Activated naive CD4-positive, alpha-beta T cell treated with Interleukin-2 at 50 U/mL for 16 hours (primary cell): Measurements from ENCODE around the gene MARK3.
"Not testable (repeated sequence)": the region's sequence is repeated elsewhere in the genome, so short reads cannot be mapped to it uniquely, and the experiment has no call there.

Experiments used
- DNase-seq: peaks from one replicate; pipeline ENCODE4 v3.0.0-alpha.2; 2020

MARK3 gene

GRCh38 chr14:103385152-103385928 is at the start of gene MARK3:
Gene MARK3, plus strand, starts transcription at chr14:103385415. Its CDS starts 615 bp downstream, at chr14:103386030.
- peak; percentile 98 for DNase-seq

GRCh38 chr14:103336191-103336590 is 49.0 kb upstream of the MARK3 start:
- no peak for DNase-seq

GRCh38 chr14:103337794-103338193 is 47.4 kb upstream of the MARK3 start:
- no peak for DNase-seq

- DNase-seq, result no peak
These were observed 45.7 kb upstream of the MARK3 start for GRCh38 chr14:103339561-103339960.

GRCh38 chr14:103340480-103341212 is 44.6 kb upstream of the MARK3 start:
- DNase-seq, result no peak

GRCh38 chr14:103341250-103342129 is 43.7 kb upstream of the MARK3 start:
- no peak for DNase-seq

- no peak for DNase-seq
These were observed 41.9 kb upstream of the MARK3 start for GRCh38 chr14:103343164-103343879.

DNA sequence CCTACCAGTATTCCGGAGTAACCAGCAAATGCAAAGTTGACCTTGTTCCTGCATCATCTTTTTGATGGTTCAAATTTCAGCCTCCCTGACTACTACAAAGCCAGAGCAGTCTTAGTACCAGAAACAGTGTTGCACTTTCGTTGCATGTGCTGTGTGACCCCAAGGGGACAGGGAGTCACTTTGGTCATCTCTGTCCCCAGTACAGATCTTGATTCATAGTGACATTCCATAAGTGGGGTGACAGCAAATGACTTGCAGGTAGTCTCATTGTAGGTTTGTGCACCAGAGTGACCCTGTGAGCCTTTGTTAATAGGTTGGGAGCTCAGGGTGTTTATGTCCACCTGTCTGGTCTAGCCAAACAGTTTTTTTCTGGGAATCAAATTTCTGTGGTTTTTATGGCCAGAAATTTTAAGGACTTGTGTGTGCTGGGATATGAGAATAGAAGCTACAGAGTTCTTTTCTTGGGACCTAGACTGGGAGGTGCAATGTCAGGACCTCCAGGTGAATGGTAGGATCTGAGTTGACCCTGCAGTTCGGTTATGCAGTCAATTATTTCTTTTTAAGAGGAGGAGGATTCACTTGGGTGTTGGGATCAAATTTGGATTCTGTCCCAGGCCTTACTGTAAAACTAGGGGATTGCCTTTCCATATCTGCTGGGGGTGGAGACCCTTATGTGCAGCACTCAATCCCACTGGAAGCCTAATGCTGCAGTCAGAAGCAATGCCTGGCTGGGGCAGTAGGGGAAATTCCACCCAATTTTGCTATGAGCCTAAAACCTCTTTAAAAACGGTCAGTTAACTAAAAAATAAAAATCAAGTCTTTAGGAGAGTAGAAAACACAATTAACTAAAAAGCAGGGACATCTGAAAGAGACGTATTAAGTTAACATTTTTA is 41.1 kb upstream of the MARK3 start:
- DNase-seq, result no peak

- DNase-seq, result no peak
These were observed 38.9 kb upstream of the MARK3 start for GRCh38 chr14:103346286-103346685.

DNA sequence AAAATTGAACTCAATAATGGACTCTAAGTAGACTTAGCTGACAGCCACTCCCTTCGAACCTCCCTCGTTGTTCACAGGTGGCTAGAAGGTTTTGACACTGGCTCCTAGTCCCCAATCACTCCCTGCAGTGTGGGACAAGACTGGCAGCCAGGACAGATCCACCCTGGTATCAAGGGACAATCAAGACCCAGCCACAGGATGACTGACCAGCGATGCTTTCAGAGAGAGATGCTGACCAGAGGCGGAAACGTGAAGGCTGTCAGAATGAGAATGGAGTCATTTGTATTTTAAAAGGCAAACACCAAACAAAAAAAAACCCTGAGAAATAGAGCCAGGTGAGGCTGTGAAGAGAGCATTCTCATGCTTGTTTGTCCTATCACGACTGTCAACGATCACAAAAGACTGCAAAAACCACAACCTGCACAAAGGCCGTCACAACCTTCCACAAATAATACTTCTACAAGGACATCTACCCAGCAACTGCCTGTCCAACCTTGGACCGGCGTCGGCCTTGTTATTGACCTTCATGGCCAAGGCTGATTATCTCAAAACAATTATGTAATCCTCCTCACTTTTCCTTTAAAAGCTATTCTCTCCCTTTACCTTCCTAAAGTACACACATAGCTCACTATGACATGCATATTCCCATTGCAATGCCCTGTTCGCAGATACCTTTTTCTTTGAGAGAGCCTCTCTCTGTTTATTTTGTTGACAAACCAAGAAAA is 38.0 kb upstream of the MARK3 start:
- no peak for DNase-seq

- no peak for DNase-seq
These were observed 37.1 kb upstream of the MARK3 start for GRCh38 chr14:103348154-103348553.

DNA sequence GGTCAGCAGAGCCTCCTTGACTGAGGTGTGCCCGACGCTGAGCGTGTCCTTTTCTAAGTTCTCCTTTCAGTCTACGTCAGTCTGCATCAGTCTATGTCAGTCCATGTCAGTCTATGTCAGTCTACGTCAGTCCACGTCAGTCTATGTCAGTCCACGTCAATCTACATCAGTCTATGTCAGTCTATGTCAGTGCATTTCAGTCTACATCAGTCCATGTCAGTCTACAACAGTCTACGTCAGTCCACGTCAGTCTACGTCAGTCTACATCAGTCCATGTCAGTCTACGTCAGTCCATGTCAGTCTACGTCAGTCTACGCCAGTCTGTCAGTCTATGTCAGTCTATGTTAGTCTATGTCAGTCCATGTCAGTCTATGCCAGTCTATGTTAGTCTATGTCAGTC is 35.2 kb upstream of the MARK3 start:
- no peak for DNase-seq

DNA sequence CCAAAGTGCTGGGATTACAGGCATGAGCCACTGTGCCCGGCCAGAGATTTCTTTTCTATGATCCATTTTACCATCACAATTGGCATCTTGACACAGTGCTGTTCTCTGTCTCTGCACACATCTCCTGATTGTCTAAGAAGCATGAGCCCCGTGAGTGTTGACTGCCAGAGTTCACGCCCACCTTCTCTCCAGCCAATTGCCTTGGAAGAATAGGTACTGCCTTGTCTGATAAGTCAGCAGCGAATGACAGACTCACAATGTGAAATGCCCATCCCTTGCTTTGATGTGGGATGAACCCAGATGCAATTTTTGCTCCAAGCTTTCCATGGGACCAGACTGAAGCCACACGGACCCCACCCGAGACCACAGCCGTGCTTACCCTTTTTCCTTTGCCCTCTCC is 31.9 kb upstream of the MARK3 start:
- no peak for DNase-seq

DNA sequence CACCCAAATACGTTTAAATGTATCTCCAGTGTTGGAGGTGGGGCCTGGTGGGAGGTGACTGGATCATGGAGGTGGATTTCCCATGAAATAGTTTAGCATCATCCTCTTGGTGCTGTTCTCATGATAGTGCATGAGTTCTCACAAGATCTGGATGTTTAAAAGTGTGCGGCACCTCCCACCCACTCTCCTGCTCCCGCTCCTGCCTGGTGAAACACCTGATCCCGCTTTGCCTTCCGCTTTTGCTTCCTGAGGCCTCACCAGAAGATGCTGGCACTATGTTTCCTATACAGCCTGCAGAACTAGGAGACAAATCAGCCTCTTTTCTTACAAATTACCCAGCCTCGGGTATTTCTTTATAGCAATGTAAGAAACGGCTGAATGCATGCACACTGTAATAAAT is 31.1 kb upstream of the MARK3 start:
- no peak for DNase-seq

DNA sequence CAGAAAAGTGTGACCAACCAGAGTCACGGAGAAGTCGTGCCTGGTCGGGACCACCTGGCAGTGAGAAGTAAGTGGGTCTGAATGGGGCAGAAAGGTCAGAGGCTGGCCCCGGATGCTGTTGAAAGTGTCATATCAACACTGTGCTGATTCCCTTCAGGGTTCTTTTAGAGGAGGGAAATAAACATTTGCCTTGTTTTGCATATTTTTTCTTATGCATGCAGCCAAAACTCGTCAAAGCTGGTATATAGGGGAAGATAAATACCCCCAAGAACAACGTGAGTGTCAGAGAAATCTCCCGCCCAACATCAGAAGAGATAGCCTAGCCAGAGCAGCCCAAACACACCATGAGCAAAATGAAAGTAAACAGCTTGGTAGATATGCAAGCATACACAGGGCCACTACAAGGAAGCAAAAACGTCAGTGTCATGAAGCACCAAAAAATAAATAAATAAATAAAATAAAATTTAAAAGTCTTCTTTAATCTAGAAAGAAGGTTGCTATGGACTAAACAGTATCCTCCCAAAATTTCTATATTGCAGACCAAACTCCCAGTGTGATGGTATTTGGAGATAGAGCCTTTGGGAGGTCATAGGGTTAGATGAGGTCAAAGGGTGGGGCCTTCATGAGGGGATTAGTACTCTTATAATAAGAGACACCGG is 29.1 kb upstream of the MARK3 start:
- DNase-seq, result no peak

- DNase-seq, result not testable (repeated sequence)
These were observed 27.7 kb upstream of the MARK3 start for GRCh38 chr14:103357552-103357951.

DNA sequence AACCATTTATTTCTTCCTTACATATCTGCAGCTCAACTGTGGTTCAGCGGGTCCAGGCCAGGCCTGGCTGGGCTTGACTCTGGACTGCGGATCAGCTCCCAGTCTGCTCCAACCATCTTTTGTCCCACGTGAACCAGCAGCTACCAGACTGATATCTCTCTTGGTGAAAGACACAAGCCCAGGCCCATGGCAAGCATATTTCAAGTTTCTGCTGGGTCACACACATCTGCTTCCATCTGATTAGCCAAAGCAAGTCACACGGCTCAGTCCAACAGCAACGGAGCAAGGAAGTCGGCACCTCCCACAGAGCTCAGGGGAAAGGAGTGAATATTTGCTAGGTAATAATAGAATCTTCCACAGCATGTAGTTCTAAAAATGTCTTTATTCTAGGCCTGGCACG is 24.7 kb upstream of the MARK3 start:
- no peak for DNase-seq

DNA sequence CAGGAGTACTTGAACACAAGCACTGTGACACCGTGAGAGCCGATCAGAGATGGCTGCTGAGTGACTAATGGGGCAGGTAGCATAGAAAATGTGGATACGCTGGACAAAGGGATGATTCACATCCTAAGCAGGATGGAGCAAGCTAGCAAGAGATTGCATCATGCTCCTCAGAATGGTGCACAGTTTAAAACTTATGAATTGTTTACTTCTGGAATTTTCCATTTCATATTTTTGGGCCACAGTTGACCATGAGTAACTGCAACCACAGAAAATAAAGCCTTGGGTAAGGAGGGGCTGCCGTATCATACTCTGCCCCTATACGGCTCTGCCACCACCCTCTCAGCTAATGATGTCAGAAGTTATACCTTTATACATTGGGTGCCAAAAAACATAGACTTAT is 23.3 kb upstream of the MARK3 start:
- no peak for DNase-seq

- no peak for DNase-seq
These were observed 22.4 kb upstream of the MARK3 start for GRCh38 chr14:103362780-103363179.

DNA sequence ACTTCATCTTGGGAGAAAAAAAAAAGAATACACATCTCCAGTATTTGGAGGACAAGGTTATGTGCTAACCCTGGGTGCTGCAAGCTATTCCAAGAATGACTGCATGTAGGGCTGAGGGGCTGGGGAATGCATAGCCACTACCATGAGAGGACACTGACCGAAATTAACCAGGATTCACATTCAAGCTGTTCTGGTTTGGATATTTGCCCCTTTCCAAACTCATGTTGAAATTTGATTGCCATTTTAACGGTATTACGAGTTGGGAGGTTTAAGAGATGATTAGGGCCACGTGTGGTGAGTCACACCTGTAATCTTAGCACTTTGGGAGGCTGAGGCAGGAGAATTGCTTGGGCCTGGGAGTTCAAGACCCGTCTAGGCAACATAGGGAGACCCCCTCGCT is 18.5 kb upstream of the MARK3 start:
- DNase-seq, result no peak
